ENCODE measurements around the gene MAPK6. TPM values are rescaled to one million over a fixed set of nuclear protein-coding genes. Genes with fewer than 3 reads are reported as not detected.

Gene MAPK6
- total and polyA plus RNA-seq, 2 of the 8 experiments (the other 6 are each of a cell fraction or from before 2014, with no cell fraction given): 22.6 to 108 TPM

GRCh38 chr15:52102463-52102862 is 83.4 kb downstream of the MAPK6 start:
- Histone ChIP-seq H3K9me3 (ENCODE audit: insufficient read depth in 2 of 2, low read depth in 1 of 2, low read length in 1 of 2) (no peaks in the 10 kb centered on the region), H3K18ac (ENCODE audit: extremely low read depth, low read length) (no peak overlapping the region), H2BK12ac (ENCODE audit: low read depth, low read length) (no peak overlapping the region), H3K9ac (replicated peaks in 1 of 4; ENCODE audit: extremely low read depth in 1 of 4, low read depth in 3 of 4, low read length in 3 of 4) (no peak overlapping the region), H4K8ac (ENCODE audit: extremely low read depth, insufficient read depth, low read length) (no peak overlapping the region), H4K20me1 (replicated peaks in 1 of 2; ENCODE audit: control insufficient read depth in 1 of 2, insufficient read depth in 2 of 2, low read length in 2 of 2) (no peaks in the 10 kb centered on the region), H3K56ac (replicated peaks; ENCODE audit: insufficient read length, low read depth, low read length) (no peak overlapping the region), H2BK120ac (replicated peaks; ENCODE audit: low read depth, low read length) (no peak overlapping the region), H2BK5ac (ENCODE audit: low read depth, low read length) (no peak overlapping the region), H2BK15ac (ENCODE audit: low read length) (no peak overlapping the region), H3K4me3 (ENCODE audit: extremely low read depth in 1 of 4, insufficient read depth in 2 of 4, low read depth in 3 of 4, low read length in 4 of 4) (no peak overlapping the region), H2AFZ (ENCODE audit: low read length) (no peak overlapping the region), H3K23ac (ENCODE audit: insufficient read length) (no peak overlapping the region), H4K5ac (ENCODE audit: insufficient read length, low read depth, low read length) (no peak overlapping the region), H2AK5ac (ENCODE audit: low read depth, low read length) (no peak overlapping the region), H3K36me3 (ENCODE audit: control insufficient read depth in 2 of 4, insufficient read depth in 4 of 4, low read length in 3 of 4) (no peaks in the 10 kb centered on the region), H3K79me2 (ENCODE audit: control insufficient read depth in 1 of 2, insufficient read depth in 2 of 2, low read length in 2 of 2) (no peaks in the 10 kb centered on the region), H3K4me1 (replicated peaks in 1 of 4; ENCODE audit: control insufficient read depth in 3 of 4, insufficient read depth in 4 of 4, low read length in 3 of 4) (no peaks in the 10 kb centered on the region), H3K23me2 (ENCODE audit: low read depth, low read length) (no peaks in the 10 kb centered on the region; the same call in 1 of the 2 replicates), H4K91ac (replicated peaks; ENCODE audit: insufficient read length, low read length) (no peak overlapping the region), H3K79me1 (ENCODE audit: low read depth, low read length) (no peaks in the 10 kb centered on the region), H3K27ac (ENCODE audit: low read depth, low read length) (no peak overlapping the region), H3K14ac (ENCODE audit: insufficient read length) (no peak overlapping the region), H3K4ac (replicated peaks; ENCODE audit: insufficient read length, low read depth, low read length) (no peak overlapping the region), H2BK20ac (ENCODE audit: low read length) (no peak overlapping the region), H3K4me2 (ENCODE audit: insufficient read depth in 1 of 2, low read depth in 2 of 2, low read length in 2 of 2) (no peak overlapping the region), H3K27me3 (replicated peaks in 1 of 4; ENCODE audit: control insufficient read depth in 3 of 4, extremely low read depth in 1 of 4, insufficient read depth in 3 of 4, low read length in 3 of 4) (no peaks in the 10 kb centered on the region)
- DNase-seq (ENCODE audit: low read depth in 1 of 2, low spot score in 2 of 2): no peak
- FAIRE-seq: no peak
- ChIA-PET POLR2A (ENCODE audit: partially characterized antibody) (no interaction called here), CTCF (ENCODE audit: partially characterized antibody) (no interaction called here)
- 86% methylated on average over 2 of the region's 2 CpGs; no CpG with 5 or more reads in 1 of the 2 experiments for WGBS, 2 experiments (ENCODE audit: extremely low coverage in 1 of 2, insufficient coverage in 1 of 2, insufficient read length in 1 of 2, insufficient replicate concordance in 2 of 2, low coverage in 1 of 2, low lambda C conversion rate in 2 of 2, missing lambda C conversion rate in 1 of 2)
- TF ChIP-seq EGR1 (IDR thresholded peaks at IDR 0.05; ENCODE audit: borderline replicate concordance, low read depth, low read length) (no peak), CEBPB (IDR thresholded peaks at IDR 0.05; ENCODE audit: low read depth, low read length) (peak; percentile 22; the same call in 1 of the 2 replicates)

Data from H1 (cell line).